HCT116 (cell line): Measurements from ENCODE around the gene TMEM244. TPM values are rescaled to one million over a fixed set of nuclear protein-coding genes. Genes with fewer than 3 reads are reported as not detected.

Experiments
- ATAC-seq: fragments of 200-7000 bp; cut with Tn5 transposase; 2 replicates; pipeline ENCODE4 v1.9.1; 2020; ENCODE audit warnings: mild to moderate bottlenecking, moderate library complexity
- BruUV-seq: library from RNA; stranded (reverse); fragments of 400-500 nt; replicated peaks from 2 replicates; lab custom pipeline; 2021; lab: Mats Ljungman, UMichigan
- CTCF ChIA-PET: fragments of 300-600 bp; sonication (Branson Sonifier 250); formaldehyde crosslinking; loops from one replicate; lab custom pipeline; 2021; ENCODE audit warnings: antibody characterized with exemption; lab: Charles Lee
- POLR2A ChIA-PET: fragments of 300-600, 350-600 bp; sonication (Branson Sonifier 250); formaldehyde crosslinking; loops from one replicate; lab custom pipeline; 2021; ENCODE audit warnings: antibody characterized with exemption; lab: Charles Lee
- RAD21 ChIA-PET, 2 experiments: fragments of 300-600 bp; sonication (Branson Sonifier 250); formaldehyde crosslinking; loops; one replicate each; lab custom pipeline; 2023; ENCODE audit warnings: low total read pairs in 2 of 2; ENCODE audit not compliant: uncharacterized antibody in 2 of 2, unreplicated experiment in 2 of 2, low non-redundant PET in 1 of 2; lab: Charles Lee
- DNase-seq: peaks from one replicate; pipeline ENCODE4 v3.0.0-alpha.2; 2010; ENCODE audit warnings: low read depth, low spot score
- H2AFZ ChIP-seq: fragments of 200-600 bp; shearing (Covaris generic), sonication (generic); 2 replicates; pipeline ENCODE4 v1.6.1; 2017; ENCODE audit warnings: low read depth, mixed run types, mixed read lengths, antibody characterized with exemption, low read length; ENCODE audit not compliant: poor library complexity, severe bottlenecking
- H3K27ac ChIP-seq: 2 replicates; pipeline ENCODE4 v1.5.1; 2012; ENCODE audit warnings: low read depth, low read length
- H3K27me3 ChIP-seq: fragments of 200-600 bp; sonication (generic); 2 replicates; pipeline ENCODE4 v1.6.1; 2016; ENCODE audit warnings: mixed run types, low read length, mixed read lengths; ENCODE audit not compliant: insufficient read depth
- H3K36me3 ChIP-seq, 2 experiments: fragments of 200-500 bp in 1 of 2; fragments of 200-600 bp in 1 of 2; sonication (Bioruptor generic) in 1 of 2; sonication (generic) in 1 of 2; 2 replicates each; pipeline versions ENCODE4 v1.5.1 to v1.6.1; 2014 to 2016; ENCODE audit warnings: low read length in 2 of 2, inconsistent platforms in 1 of 2, mixed read lengths in 1 of 2, mixed run types in 1 of 2; ENCODE audit not compliant: insufficient read depth in 2 of 2, control insufficient read depth in 1 of 2
- H3K4me1 ChIP-seq, 2 experiments: fragments of 200-600 bp in 1 of 2; sonication (generic) in 1 of 2; 2 replicates each; pipeline versions ENCODE4 v1.5.1 to v1.6.1; 2012 to 2017; ENCODE audit warnings: low read length in 2 of 2, inconsistent platforms in 1 of 2, mild to moderate bottlenecking in 1 of 2, mixed read lengths in 1 of 2, mixed run types in 1 of 2, moderate library complexity in 1 of 2; ENCODE audit not compliant: insufficient read depth in 2 of 2, control insufficient read depth in 1 of 2
- H3K4me2 ChIP-seq: fragments of 200-600 bp; sonication (generic); 2 replicates; pipeline ENCODE4 v1.6.1; 2017; ENCODE audit warnings: mixed run types, low read length, mixed read lengths
- H3K4me3 ChIP-seq, 2 experiments: fragments of 200-600 bp in 1 of 2; sonication (generic) in 1 of 2; replicated peaks in 1 of 2; 2 replicates each; pipeline ENCODE4 v1.5.1; 2011 to 2016; ENCODE audit warnings: low read length in 2 of 2, control low read depth in 1 of 2, low read depth in 1 of 2, mild to moderate bottlenecking in 1 of 2, mixed read lengths in 1 of 2, mixed run types in 1 of 2
- H3K79me2 ChIP-seq: fragments of 200-600 bp; sonication (generic); 2 replicates; pipeline ENCODE4 v1.6.1; 2017; ENCODE audit warnings: mild to moderate bottlenecking, mixed run types, low read length, moderate library complexity, mixed read lengths; ENCODE audit not compliant: insufficient read depth
- H3K9ac ChIP-seq: fragments of 200-600 bp; sonication (generic); 2 replicates; pipeline ENCODE4 v1.6.1; 2016; ENCODE audit warnings: low read length, mixed read lengths
- H3K9me2 ChIP-seq: fragments of 200-600 bp; sonication (generic), shearing (Covaris generic); 2 replicates; pipeline ENCODE4 v1.6.1; 2017; ENCODE audit warnings: mixed run types, mild to moderate bottlenecking, moderate library complexity; ENCODE audit not compliant: insufficient read depth
- H3K9me3 ChIP-seq, 2 experiments: fragments of 200-500 bp in 1 of 2; fragments of 200-600 bp in 1 of 2; sonication (Bioruptor generic) in 1 of 2; sonication (generic) in 1 of 2; 2 replicates each; pipeline ENCODE4 v1.6.1; 2014 to 2017; ENCODE audit warnings: low read length in 2 of 2, mixed read lengths in 2 of 2, inconsistent platforms in 1 of 2, low read depth in 1 of 2, mild to moderate bottlenecking in 1 of 2, mixed run types in 1 of 2, moderate library complexity in 1 of 2; ENCODE audit not compliant: control insufficient read depth in 1 of 2, insufficient read depth in 1 of 2
- H4K20me1 ChIP-seq: fragments of 200-600 bp; sonication (generic), shearing (Covaris generic); 2 replicates; pipeline ENCODE4 v1.6.1; 2017; ENCODE audit warnings: mixed run types, mild to moderate bottlenecking, moderate library complexity; ENCODE audit not compliant: insufficient read depth
- EGR1 ChIP-seq: IDR thresholded peaks from 2 replicates; pipeline ENCODE4 v1.6.1; 2012; ENCODE audit warnings: low read depth
- ELF1 ChIP-seq: IDR thresholded peaks from 2 replicates; pipeline ENCODE4 v1.6.1; 2012; ENCODE audit warnings: low read depth, borderline replicate concordance
- EZH2phosphoT487 ChIP-seq: fragments of 200-600 bp; IDR thresholded peaks from 2 replicates; pipeline ENCODE4 v1.6.1; 2018; ENCODE audit warnings: antibody characterized with exemption, borderline replicate concordance
- POLR2AphosphoS5 ChIP-seq: IDR thresholded peaks from 2 replicates; pipeline ENCODE4 v1.6.1; 2011; ENCODE audit warnings: mild to moderate bottlenecking, low read depth, low read length, moderate library complexity
- REST ChIP-seq: IDR thresholded peaks from 2 replicates; pipeline ENCODE4 v1.6.1; 2012; ENCODE audit warnings: low read depth
- TCF7L2 ChIP-seq: IDR thresholded peaks from 2 replicates; pipeline ENCODE4 v1.7.0; 2011; ENCODE audit warnings: borderline replicate concordance, inconsistent platforms; ENCODE audit not compliant: insufficient read depth, insufficient read length; ENCODE audit errors: extremely low read depth
- YY1 ChIP-seq: IDR thresholded peaks from 2 replicates; pipeline ENCODE4 v1.6.1; 2011; ENCODE audit warnings: low read length, low read depth, moderate library complexity, mild to moderate bottlenecking; ENCODE audit not compliant: insufficient replicate concordance; ENCODE audit errors: extremely low read depth
- intact Hi-C: fragments of 100-400 bp; cut with micrococcal nuclease; formaldehyde crosslinking; loops from 2 replicates; pipeline ENCODE4 v1.10.0; 2022
- total RNA-seq: library from RNA; stranded (reverse); gene quantifications from one replicate; pipeline ENCODE4 v1.2.1, GENCODE V29; 2021; ENCODE audit not compliant: unreplicated experiment
- TF ChIP-seq, protein P1 (sequence below): IDR thresholded peaks from 2 replicates; pipeline ENCODE4 v1.6.1; 2012

The TMEM244 gene
- total RNA-seq, 1 experiment from 2014 or later = not detected

GRCh38 chr6:129903082-129903481 lies 42.0 kb upstream of the TMEM244 start:
- H2AFZ ChIP-seq = peak overlapping the region; percentile 76
- ChIA-PET POLR2A (no interaction called here), CTCF (no interaction called here)

More at GRCh38 chr6:129903082-129903481, 42.0 kb upstream of the TMEM244 start:
- no peak for TF ChIP-seq TCF7L2
- TF ChIP-seq EZH2phosphoT487 = no peak
- TF ChIP-seq POLR2AphosphoS5 = no peak
- no peak for TF ChIP-seq EGR1
- TF ChIP-seq ELF1 = no peak
- no peak for TF ChIP-seq REST
- TF ChIP-seq YY1 = no peak
- TF ChIP-seq, protein P1, sequence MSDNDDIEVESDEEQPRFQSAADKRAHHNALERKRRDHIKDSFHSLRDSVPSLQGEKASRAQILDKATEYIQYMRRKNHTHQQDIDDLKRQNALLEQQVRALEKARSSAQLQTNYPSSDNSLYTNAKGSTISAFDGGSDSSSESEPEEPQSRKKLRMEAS = no peak
- H3K36me3 ChIP-seq = no peaks in the 10 kb centered on the region
- no peak overlapping the region for H3K27ac ChIP-seq
- RAD21 ChIA-PET = no interaction called here
- no peaks in the 10 kb centered on the region for H3K9me2 ChIP-seq
- BruUV-seq = no TSS peak
- intact Hi-C loops = no loop called here
- H4K20me1 ChIP-seq = no peaks in the 10 kb centered on the region
- H3K79me2 ChIP-seq = no peaks in the 10 kb centered on the region
- H3K9me3 ChIP-seq = no peaks in the 10 kb centered on the region
- H3K4me2 ChIP-seq = no peak overlapping the region
- no peaks in the 10 kb centered on the region for H3K27me3 ChIP-seq
- H3K4me3 ChIP-seq = no peak overlapping the region
- DNase-seq (no peak), ATAC-seq (no peak)
- H3K4me1 ChIP-seq = peaks cover 5 to 17% of the 10 kb centered on the region in 2 experiments; a peak in 3 of 4 replicates
- no peak overlapping the region for H3K9ac ChIP-seq
